ENCODE data around the gene HNRNPDL.
"Not testable (repeated sequence)": the region's sequence is repeated elsewhere in the genome, so short reads cannot be mapped to it uniquely, and the experiment has no call there.

The HNRNPDL gene

GRCh38 chr4:82430193-82430963 lies at the start of gene HNRNPDL, which contains the start of gene ENOPH1:
Gene HNRNPDL, minus strand, starts transcription at chr4:82430462. Its CDS starts 772 bp downstream, at chr4:82429690.
Gene ENOPH1, plus strand, starts transcription at chr4:82430590. Its CDS starts 240 bp downstream, at chr4:82430830.
- DNase-seq (ENCODE audit: low read depth), result peak; percentile 90
- H3K4me3 ChIP-seq (ENCODE audit: low read depth, low read length), result peak within 1 kb of the TSS; percentile 99
- TF ChIP-seq CTCF (IDR thresholded peaks at IDR 0.05; ENCODE audit: low read depth, low read length, missing control alignments), result no peak

- no peak for TF ChIP-seq CTCF (IDR thresholded peaks at IDR 0.05; ENCODE audit: low read depth, low read length, missing control alignments)
- H3K4me3 ChIP-seq (ENCODE audit: low read depth, low read length), result no peak overlapping the region
- no peak for DNase-seq (ENCODE audit: low read depth)
Measured at GRCh38 chr4:82479562-82479961, 49.3 kb upstream of the HNRNPDL start.

- not testable (repeated sequence) for H3K4me3 ChIP-seq (ENCODE audit: low read depth, low read length); DNase-seq (ENCODE audit: low read depth)
Measured at GRCh38 chr4:82477469-82477868, 47.2 kb upstream of the HNRNPDL start.

GRCh38 chr4:82475931-82476330 lies 45.7 kb upstream of the HNRNPDL start:
- H3K4me3 ChIP-seq (ENCODE audit: low read depth, low read length); DNase-seq (ENCODE audit: low read depth): not testable (repeated sequence)

GRCh38 chr4:82473621-82474164 lies 43.4 kb upstream of the HNRNPDL start:
- H3K4me3 ChIP-seq (ENCODE audit: low read depth, low read length), result no peak overlapping the region
- no peak for TF ChIP-seq CTCF (IDR thresholded peaks at IDR 0.05; ENCODE audit: low read depth, low read length, missing control alignments)
- no peak for DNase-seq (ENCODE audit: low read depth)

- DNase-seq (ENCODE audit: low read depth); H3K4me3 ChIP-seq (ENCODE audit: low read depth, low read length): not testable (repeated sequence)
Measured at GRCh38 chr4:82473080-82473479, 42.8 kb upstream of the HNRNPDL start.

- TF ChIP-seq CTCF (IDR thresholded peaks at IDR 0.05; ENCODE audit: low read depth, low read length, missing control alignments), result no peak
- no peak overlapping the region for H3K4me3 ChIP-seq (ENCODE audit: low read depth, low read length)
- DNase-seq (ENCODE audit: low read depth), result no peak
Measured at GRCh38 chr4:82469791-82470345, 39.6 kb upstream of the HNRNPDL start.

- DNase-seq (ENCODE audit: low read depth), result no peak
Measured at GRCh38 chr4:82467471-82467870, 37.2 kb upstream of the HNRNPDL start.

More at GRCh38 chr4:82467471-82467870, 37.2 kb upstream of the HNRNPDL start:
- no peak for TF ChIP-seq CTCF (IDR thresholded peaks at IDR 0.05; ENCODE audit: low read depth, low read length, missing control alignments)
- no peak overlapping the region for H3K4me3 ChIP-seq (ENCODE audit: low read depth, low read length)
